GM13976 (cell line): ENCODE measurements around the gene TMEM250.

ENCODE experiments used
- DNase-seq: peaks from one replicate; pipeline ENCODE4 v3.0.0; 2012; ENCODE audit warnings: low spot score
- in situ Hi-C: fragments of 300-500 bp; cut with MboI; formaldehyde crosslinking; loops from one replicate; pipeline ENCODE4 v1.12.0; 2022; ENCODE audit warnings: low sequenced_read_pairs, mixed read lengths, inconsistent platforms; ENCODE audit not compliant: unreplicated experiment
- TF ChIP-seq, protein P1 (sequence below): IDR thresholded peaks from 2 replicates; pipeline ENCODE4 v1.5.1; 2012; ENCODE audit warnings: borderline replicate concordance, mild to moderate bottlenecking; ENCODE audit not compliant: insufficient read depth; ENCODE audit errors: extremely low read depth, missing control alignments, control extremely low read depth

Gene TMEM250

DNA sequence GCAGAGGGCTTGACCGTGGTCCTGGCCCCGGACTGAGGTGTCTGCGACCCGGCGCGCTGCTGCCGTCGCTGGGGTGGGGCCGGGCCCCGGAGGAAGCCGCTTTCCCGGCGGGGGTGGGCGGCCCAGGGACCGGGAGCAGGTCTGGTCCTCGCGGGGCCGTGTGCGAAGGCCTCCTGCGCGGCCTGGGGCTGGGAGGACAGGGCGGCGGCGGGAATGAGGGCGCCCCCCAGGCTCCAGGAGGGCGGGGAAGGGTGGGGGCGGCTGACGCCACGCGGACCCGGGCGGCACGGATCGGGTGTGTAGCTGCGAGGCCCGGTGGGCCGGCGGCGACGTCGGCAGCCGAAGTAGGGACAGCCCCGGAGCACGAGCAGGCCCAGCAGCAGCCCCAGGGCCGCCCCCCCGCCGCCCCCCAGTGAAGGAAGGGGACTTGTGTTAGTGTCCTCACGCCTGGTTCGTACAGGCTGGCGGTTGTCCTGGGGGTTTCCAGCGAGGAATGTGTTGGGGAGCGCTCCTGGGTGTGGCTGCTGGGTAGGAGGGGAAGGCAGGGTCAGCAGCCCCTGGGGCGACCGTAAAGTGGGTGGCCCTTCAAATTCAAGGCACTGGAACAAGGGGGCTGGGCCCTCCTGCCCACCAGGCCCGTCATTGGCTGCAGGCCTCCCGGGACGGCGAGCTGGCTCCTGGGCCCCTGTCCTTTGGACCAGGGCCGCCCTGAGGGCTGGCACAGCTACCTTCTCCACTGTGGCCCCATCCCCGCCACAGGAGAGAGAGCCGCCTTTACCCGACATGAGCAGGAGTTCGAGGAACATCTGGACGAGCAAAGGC lies 597 bp upstream of the TMEM250 start:
- in situ Hi-C loops, result loop anchor here (10.0 kb wide), 1 partner anchor 154 kb away; the partner anchor contains the start of gene UBAC1
- DNase-seq, result no peak
- TF ChIP-seq, protein P1, sequence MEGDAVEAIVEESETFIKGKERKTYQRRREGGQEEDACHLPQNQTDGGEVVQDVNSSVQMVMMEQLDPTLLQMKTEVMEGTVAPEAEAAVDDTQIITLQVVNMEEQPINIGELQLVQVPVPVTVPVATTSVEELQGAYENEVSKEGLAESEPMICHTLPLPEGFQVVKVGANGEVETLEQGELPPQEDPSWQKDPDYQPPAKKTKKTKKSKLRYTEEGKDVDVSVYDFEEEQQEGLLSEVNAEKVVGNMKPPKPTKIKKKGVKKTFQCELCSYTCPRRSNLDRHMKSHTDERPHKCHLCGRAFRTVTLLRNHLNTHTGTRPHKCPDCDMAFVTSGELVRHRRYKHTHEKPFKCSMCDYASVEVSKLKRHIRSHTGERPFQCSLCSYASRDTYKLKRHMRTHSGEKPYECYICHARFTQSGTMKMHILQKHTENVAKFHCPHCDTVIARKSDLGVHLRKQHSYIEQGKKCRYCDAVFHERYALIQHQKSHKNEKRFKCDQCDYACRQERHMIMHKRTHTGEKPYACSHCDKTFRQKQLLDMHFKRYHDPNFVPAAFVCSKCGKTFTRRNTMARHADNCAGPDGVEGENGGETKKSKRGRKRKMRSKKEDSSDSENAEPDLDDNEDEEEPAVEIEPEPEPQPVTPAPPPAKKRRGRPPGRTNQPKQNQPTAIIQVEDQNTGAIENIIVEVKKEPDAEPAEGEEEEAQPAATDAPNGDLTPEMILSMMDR, result no peak

DNA sequence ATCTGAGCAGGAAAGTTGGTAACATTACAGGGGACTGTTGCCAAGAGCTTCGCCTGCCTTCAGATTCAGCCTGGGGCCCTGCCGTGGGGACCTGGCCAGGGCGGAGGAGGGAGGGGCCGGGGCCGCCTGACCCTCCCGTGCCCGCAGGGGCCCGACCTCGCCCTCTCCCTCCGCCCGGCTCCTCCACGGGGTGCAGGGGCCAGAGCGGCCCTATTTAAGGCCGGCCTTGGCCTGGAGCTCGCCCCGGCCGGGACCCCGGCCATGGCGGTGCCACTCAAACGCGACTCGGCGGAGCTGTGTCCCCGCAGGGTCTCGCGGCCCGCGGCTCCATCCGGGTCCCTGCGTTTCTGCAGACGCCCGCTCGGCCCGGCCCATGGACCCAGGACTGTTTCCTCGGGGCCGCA lies 757 bp downstream of the TMEM250 start:
- DNase-seq, result no peak
- in situ Hi-C loops, result loop anchor here (10.0 kb wide), 1 partner anchor 153 kb away; the partner anchor contains the start of gene UBAC1
- TF ChIP-seq, protein P1, result no peak

DNA sequence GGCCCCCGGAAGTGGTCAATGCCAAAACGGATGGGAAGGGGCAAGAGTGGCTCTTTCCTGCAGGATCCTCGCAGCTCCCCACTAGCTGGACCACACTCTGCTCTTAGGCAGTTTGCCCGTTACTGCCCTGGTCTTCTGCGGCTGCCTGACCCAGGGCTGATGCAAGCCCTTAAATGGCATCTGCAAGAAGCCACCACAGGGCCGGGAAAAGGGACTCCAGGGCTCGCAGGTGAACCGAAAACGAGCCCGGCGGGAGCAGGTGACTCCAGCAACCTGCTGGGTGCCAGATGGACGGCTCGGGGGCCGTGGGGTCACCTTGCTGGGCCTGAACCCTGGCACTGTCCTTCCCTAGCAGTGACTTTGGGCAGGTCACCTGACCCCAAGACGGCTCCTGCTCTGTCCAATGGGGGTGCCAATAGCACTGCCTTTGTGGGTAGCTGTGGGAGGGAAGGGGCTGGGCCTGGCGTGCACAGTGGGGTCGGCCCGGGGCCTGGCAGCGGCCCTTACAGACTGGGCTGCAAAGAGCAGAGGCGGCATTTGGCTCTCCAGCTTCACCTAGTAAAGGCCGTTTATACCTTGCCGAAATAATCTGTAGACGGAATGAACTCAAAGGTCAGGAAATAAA lies 1.3 kb downstream of the TMEM250 start:
- in situ Hi-C loops, result loop anchor here (10.0 kb wide), 1 partner anchor 153 kb away; the partner anchor contains the start of gene UBAC1
- DNase-seq, result no peak
- TF ChIP-seq, protein P1, result no peak

DNA sequence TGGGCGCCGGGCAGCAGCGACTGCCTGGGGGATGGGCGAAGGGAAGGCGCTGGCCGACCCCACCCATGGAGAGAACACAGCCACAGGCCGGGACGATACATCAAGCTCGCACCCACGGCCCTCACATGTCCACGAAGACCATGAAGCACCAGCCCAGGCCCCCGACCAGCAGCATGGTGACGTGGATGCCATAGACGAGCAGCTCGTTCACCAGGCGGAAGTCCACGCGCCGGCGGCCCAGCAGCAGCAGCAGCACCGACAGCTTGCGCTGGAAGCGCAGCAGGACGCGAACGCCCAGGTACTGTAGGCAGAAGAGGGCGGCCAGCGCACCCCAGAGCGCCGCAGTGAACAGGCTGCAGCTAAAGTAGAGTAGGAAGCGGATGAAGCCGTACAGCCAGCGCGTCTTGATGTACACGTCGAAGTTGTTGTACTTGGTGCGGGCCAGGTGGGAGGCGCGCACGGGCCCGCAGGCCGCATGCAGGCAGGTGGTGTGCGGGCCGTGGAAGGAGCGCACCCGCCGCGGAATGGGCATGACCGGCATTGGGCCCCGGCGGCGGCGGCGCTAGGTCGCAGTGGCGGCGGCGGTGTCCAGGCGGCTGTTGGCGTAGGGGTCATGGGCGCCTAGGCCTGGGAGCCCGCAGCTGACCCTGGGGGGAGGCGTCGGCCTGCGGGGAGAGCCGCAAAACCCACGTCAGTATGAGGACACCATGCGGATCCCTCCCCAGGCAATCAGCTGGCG lies 2.1 kb downstream of the TMEM250 start:
- no peak for DNase-seq
- TF ChIP-seq, protein P1, result no peak

DNA sequence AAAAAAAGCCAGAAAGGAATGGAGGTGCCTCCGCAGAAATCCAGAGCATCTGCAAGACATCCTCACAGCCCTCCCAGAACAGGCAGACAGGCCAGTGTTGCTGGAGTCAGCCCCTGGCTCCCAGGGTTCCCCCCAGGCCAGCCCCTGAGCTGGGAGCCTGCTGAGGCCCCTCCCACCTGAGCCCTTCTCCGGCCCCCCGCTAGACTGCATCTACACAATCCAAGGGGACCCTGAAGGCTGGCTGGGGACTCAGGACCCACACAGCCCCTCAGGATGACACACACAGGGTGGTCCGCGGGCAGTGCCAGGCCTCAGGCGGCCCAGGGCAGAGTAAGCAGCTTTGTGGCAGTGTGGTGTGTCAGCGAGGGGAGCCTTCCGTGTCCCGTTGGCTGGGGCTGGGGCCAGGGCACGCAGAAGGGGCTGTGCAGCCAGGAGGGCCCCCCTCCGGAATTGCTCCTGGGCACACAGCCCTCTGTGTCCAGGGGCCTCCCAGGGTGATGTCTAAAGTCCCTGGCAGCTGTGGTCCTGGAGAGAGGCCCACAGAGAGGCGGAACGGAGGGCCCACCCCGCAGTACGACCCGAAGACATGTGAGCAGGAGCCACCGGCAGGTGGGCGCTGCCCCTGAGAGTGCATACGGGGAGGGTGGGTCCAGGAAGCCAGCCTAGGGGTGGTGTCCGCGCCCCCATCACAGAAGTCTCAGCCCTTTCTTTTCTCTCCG lies 2.9 kb downstream of the TMEM250 start:
- in situ Hi-C loops, result loop anchor here (10.0 kb wide), 1 partner anchor 151 kb away; the partner anchor contains the start of gene UBAC1
- DNase-seq, result no peak
- TF ChIP-seq, protein P1, result no peak

More for the DNA sequence above, 2.1 kb downstream of the TMEM250 start:
- in situ Hi-C loops, result loop anchor here (10.0 kb wide), 1 partner anchor 152 kb away; the partner anchor contains the start of gene UBAC1

DNA sequence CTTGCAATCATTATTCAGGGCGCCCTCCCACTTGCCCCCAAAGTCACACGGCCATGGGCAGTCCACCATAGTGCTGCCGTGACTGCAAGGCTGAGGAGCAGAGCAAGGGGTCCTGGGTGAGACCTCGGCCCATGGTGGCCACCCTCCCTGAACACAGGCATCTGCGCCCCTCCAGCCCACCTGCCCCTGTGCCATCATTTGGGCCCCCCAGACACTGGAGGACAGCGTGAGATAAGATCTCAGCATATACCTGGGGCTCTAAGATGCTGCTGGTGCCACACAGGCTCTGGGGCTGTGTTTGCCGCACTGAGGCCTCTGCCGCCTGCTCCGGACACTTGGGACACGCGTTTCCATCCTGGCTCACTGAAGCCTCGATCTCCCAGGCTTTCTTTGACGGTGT lies 3.5 kb downstream of the TMEM250 start:
- DNase-seq, result no peak
- TF ChIP-seq, protein P1, result no peak
- in situ Hi-C loops, result loop anchor here (10.0 kb wide), 1 partner anchor 150 kb away; the partner anchor contains the start of gene UBAC1
